NT2/D1 (cell line): ENCODE measurements around the gene ASCC2.

Experiments
- YY1 ChIP-seq: IDR thresholded peaks from 2 replicates; pipeline ENCODE4 v1.6.1; 2011; ENCODE audit not compliant: insufficient read length, insufficient read depth
- ZNF274 ChIP-seq: IDR thresholded peaks from 2 replicates; pipeline ENCODE4 v1.6.1; 2011; ENCODE audit warnings: mild to moderate bottlenecking, low read depth, low read length

- TF ChIP-seq ZNF274 (no peak), YY1 (no peak)
Measured at GRCh38 chr22:29750559-29751538, 87.2 kb downstream of the ASCC2 start.
